DMS 273 (cell line): ENCODE measurements around the gene HMGA1.
"Not testable (repeated sequence)": the region's sequence is repeated elsewhere in the genome, so short reads cannot be mapped to it uniquely, and the experiment has no call there.

Experiments used
- DNase-seq: peaks from one replicate; lab custom pipeline; 2025; ENCODE audit not compliant: unreplicated experiment; lab: John Stamatoyannopoulos, UW

The HMGA1 gene

GRCh38 chr6:34259529-34260069 lies 22.9 kb downstream of the HMGA1 start:
- DNase-seq, result no peak

DNA sequence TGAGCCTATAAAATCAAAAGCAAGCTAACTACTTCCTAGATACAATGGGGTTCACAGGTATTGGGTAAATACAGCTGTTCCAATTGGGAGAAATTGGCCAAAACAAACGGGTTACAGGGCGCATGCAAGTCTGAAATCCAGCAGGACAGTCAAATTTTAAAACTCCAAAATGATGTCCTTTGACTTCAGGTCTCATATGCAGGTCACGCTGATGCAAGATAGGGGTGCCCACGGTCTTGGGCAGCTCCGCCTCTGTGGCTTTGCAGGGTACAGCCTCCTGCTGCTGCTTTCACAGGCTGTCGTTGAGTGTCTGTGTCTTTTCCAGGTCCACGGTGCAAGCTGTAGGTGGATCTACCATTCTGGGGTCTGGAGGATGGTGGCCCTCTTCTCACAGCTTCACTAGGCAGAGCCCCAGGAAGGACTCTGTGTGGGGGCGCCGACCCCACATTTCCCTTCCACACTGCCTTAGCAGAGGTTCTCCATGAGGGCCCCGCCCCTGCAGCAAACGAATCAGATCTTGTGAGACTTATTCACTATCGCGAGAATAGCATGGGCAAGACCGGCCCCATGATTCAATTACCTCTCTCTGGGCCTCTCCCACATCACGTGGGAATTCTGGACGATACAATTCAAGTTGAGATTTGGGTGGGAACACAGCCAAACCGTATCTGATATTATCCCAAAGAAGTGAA lies 24.0 kb downstream of the HMGA1 start:
- DNase-seq, result no peak

GRCh38 chr6:34263484-34263883 lies 26.8 kb downstream of the HMGA1 start:
- not testable (repeated sequence) for DNase-seq

DNA sequence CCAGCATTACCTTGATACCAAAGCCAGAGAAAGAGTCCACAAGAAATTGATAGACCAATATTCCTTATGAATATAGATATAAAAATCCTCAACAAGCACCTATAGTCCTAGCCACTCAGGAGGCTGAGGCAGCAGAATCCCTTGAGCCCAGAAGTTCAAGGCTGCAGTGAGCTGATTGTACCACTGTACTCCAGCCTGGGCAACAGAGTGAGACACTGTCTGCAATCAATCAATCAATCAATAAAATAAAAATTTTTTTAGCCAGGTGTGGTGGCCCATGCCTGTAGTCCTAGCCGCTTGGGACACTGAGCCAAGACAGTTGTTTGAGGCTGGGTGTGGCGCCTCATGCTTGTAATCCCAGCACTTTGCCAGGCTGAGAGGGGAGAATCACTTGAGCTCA lies 31.1 kb downstream of the HMGA1 start:
- no peak for DNase-seq

GRCh38 chr6:34269132-34269531 lies 32.5 kb downstream of the HMGA1 start:
- not testable (repeated sequence) for DNase-seq

- not testable (repeated sequence) for DNase-seq
Observed at GRCh38 chr6:34269658-34270341, 33.1 kb downstream of the HMGA1 start.

GRCh38 chr6:34272013-34272926 lies 35.6 kb downstream of the HMGA1 start:
- DNase-seq, result peak; percentile 24

GRCh38 chr6:34273242-34273805 lies 36.7 kb downstream of the HMGA1 start:
- DNase-seq, result no peak

- DNase-seq, result no peak
Observed at GRCh38 chr6:34274129-34274528, 37.5 kb downstream of the HMGA1 start.

DNA sequence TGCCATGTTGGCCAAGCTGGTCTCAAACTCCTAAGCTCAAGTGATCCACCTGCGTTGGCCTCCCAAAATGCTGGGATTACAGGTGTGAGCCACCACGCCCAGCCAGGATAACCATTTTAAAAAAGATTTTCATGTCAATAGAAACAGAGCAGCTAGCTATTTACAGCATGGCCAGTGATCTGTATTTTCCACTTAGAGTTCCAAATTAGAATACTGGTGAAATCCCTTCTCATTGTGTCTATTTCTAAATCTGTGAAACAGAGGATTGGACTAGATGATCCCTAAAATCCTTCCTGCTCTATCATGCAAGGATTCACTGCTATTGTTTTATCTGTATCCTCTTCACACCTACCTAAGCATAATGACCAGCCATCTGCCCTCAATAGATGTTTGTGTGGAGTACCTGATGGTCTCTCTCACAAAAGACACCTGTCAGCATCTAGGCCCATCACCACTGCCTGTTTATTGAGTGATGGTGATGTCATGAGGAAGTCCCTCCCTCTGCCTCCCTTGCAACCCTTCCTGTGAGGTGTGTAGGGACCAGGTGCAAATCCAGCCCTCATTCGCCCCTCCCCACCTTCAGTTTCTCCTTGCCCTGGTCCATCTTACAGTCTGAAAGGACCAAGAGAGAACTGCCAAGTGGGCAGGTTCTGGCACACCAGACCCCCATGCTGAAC lies 38.6 kb downstream of the HMGA1 start:
- DNase-seq, result no peak

GRCh38 chr6:34276191-34276590 lies 39.5 kb downstream of the HMGA1 start:
- DNase-seq, result no peak

GRCh38 chr6:34276881-34277762 lies 40.4 kb downstream of the HMGA1 start:
- peak; percentile 58 for DNase-seq

DNA sequence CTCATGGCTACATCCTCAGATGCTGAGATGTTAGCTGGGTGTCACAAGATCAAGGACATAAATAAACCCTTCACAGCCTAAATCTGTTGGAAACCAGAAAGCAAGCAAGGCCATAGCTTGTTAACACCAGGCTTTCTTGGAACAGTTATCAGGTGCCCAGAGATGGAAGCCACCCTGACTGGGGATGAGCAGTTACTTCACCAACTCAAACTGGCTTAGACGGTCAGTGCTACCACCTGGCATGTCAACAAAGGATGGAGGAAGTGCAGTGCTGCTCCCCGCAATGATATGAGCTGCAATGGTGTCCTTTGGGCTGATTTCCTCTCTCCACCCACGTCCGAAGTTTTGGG lies 41.1 kb downstream of the HMGA1 start:
- no peak for DNase-seq

DNA sequence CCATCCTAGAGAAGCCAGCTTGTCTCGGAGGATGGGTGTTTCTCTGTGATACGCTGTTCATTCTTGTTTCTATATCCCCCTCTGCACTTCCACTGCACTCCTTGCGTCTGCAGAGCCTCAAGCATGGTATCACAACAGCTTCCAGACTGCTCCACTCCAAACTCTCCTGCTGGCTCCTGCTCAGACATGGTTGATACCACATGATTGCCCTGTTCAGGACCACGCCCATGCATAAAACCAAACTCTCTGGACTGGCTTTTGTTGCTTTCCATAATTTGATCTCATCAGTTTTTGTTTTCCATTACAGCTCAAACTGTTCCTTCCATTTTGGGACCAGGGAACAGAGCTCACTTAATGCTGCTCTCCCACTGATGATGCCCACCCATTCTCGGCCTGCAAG lies 42.2 kb downstream of the HMGA1 start:
- no peak for DNase-seq

DNA sequence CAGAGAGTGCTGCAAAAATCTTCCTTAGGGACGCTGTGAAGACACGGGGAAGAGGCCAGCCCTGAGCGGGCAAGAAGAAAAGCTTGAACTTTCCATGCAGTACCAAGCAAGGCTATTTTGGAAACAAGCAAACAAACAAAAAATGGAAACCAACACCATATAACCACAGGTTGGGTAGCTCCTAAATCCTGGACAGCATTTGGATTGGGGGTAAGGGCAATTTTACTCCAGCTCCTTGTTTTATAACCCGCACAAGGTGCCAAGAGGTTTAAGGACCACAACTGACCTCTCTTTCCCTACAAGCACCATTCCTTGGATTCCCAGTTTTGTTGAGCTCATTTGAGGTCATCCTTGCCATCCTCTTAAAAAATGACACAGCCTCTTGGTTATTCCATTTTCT lies 43.5 kb downstream of the HMGA1 start:
- DNase-seq, result no peak

GRCh38 chr6:34281702-34282334 lies 45.1 kb downstream of the HMGA1 start:
- no peak for DNase-seq

GRCh38 chr6:34284563-34285447 lies 48.1 kb downstream of the HMGA1 start:
- DNase-seq, result peak; percentile 88
